Activated B cell treated with CpG ODN at 0.5 μM for 24 hours (primary cell): ENCODE data around the gene FBXO2. TPM values are rescaled to one million over a fixed set of nuclear protein-coding genes. Genes with fewer than 3 reads are reported as not detected.

Experiments
- ATAC-seq: fragments of 200-7000 bp; cut with Tn5 transposase; one replicate; pipeline ENCODE4 v1.10.0; 2021; ENCODE audit warnings: low read depth, mild to moderate bottlenecking, moderate library complexity
- CTCF ChIA-PET: fragments of 350-600 bp; sonication (Branson Sonifier 250); formaldehyde crosslinking; loops from one replicate; lab custom pipeline; 2021; ENCODE audit warnings: antibody characterized with exemption; lab: Charles Lee
- POLR2A ChIA-PET: fragments of 350-600 bp; sonication (Branson Sonifier 250); formaldehyde crosslinking; loops from one replicate; lab custom pipeline; 2021; ENCODE audit warnings: antibody characterized with exemption; lab: Charles Lee
- DNase-seq: peaks from one replicate; pipeline ENCODE4 v3.0.0; 2022
- H3K27ac Mint-ChIP-seq: one replicate; pipeline ENCODE4 v1.8.0; 2020; ENCODE audit warnings: mixed read lengths
- H3K27me3 Mint-ChIP-seq: one replicate; pipeline ENCODE4 v1.8.0; 2021; ENCODE audit warnings: mixed read lengths
- H3K36me3 Mint-ChIP-seq: one replicate; pipeline ENCODE4 v1.8.0; 2021; ENCODE audit warnings: low read depth, mixed read lengths
- H3K4me1 Mint-ChIP-seq: one replicate; pipeline ENCODE4 v1.8.0; 2021; ENCODE audit warnings: mixed read lengths
- H3K4me3 Mint-ChIP-seq: one replicate; pipeline ENCODE4 v1.8.0; 2020; ENCODE audit warnings: mild to moderate bottlenecking, mixed read lengths
- H3K9me3 Mint-ChIP-seq: one replicate; pipeline ENCODE4 v1.8.0; 2020; ENCODE audit warnings: mixed read lengths
- CTCF ChIP-seq: fragments of 200-600 bp; IDR thresholded peaks from one replicate; pipeline ENCODE4 v1.8.0; 2022; ENCODE audit warnings: antibody characterized with exemption, mild to moderate bottlenecking
- intact Hi-C: fragments of 100-400 bp; cut with micrococcal nuclease; formaldehyde crosslinking; loops from one replicate; pipeline ENCODE4 v1.15.1; 2024
- total RNA-seq: library from RNA; stranded (reverse); gene quantifications from 2 replicates; pipeline ENCODE4 v1.2.3, GENCODE V29; 2022

The FBXO2 gene
- total RNA-seq, 1 donor from 2014 or later = 4.2 TPM

- POLR2A ChIA-PET = interaction anchor here (1.1 to 2.3 kb wide), 5 partner anchors 11 to 554 kb away, joined by 3 to 11 read pairs (median 6); partner anchors contain the start of genes EXOSC10, FBXO6 and MTOR
- DNase-seq = no peak
- intact Hi-C loops = loop anchor here (5.0 kb wide), 2 partner anchors 154 to 254 kb away; partner anchors contain the start of genes CLCN6 and MTHFR
These were observed 948 bp downstream of the FBXO2 start for GRCh38 chr1:11653101-11653860.

GRCh38 chr1:11652203-11652780 is 1.9 kb downstream of the FBXO2 start:
- POLR2A ChIA-PET = interaction anchor here (1.1 to 3.3 kb wide), 2 partner anchors 67 to 390 kb away, joined by 3 to 36 read pairs; partner anchors contain the start of gene MTOR
- intact Hi-C loops = loop anchor here (5.0 kb wide), 2 partner anchors 155 to 255 kb away; partner anchors contain the start of genes CLCN6 and MTHFR
- ATAC-seq (no peak), DNase-seq (no peak)
- Mint-ChIP-seq H3K27me3 (no peaks in the 10 kb centered on the region), H3K9me3 (no peaks in the 10 kb centered on the region), H3K4me1 (peaks cover 33% of the 10 kb centered on the region), H3K36me3 (peaks cover 4% of the 10 kb centered on the region), H3K4me3 (no peak overlapping the region), H3K27ac (no peak overlapping the region)
- no peak for TF ChIP-seq CTCF
- CTCF ChIA-PET = interaction anchor here (1.0 to 7.3 kb wide), 3 partner anchors 12 to 106 kb away, joined by 3 to 74 read pairs (median 11); partner anchors contain the start of gene FBXO6

More at GRCh38 chr1:11653101-11653860, 948 bp downstream of the FBXO2 start:
- no peak for TF ChIP-seq CTCF
- ATAC-seq = no peak
- H3K36me3 Mint-ChIP-seq = peaks cover 6% of the 10 kb centered on the region
- H3K4me1 Mint-ChIP-seq = peaks cover 33% of the 10 kb centered on the region
- H3K4me3 Mint-ChIP-seq = peak overlapping the region; percentile 65
- CTCF ChIA-PET = interaction anchor here (0.8 to 7.3 kb wide), 4 partner anchors 11 to 153 kb away, joined by 3 to 74 read pairs (median 7); partner anchors contain the start of gene FBXO6
- H3K27ac Mint-ChIP-seq = no peak overlapping the region
- no peaks in the 10 kb centered on the region for H3K27me3 Mint-ChIP-seq
- no peaks in the 10 kb centered on the region for H3K9me3 Mint-ChIP-seq

GRCh38 chr1:11651017-11651416 is 3.2 kb downstream of the FBXO2 start:
- H3K4me3 Mint-ChIP-seq = peak overlapping the region; percentile 69

GRCh38 chr1:11650331-11650991 is 3.8 kb downstream of the FBXO2 start:
- ATAC-seq = peak; percentile 60
- TF ChIP-seq CTCF = no peak
- H3K27ac Mint-ChIP-seq = peak overlapping the region; percentile 8
- H3K9me3 Mint-ChIP-seq = no peaks in the 10 kb centered on the region
- POLR2A ChIA-PET = interaction anchor here (0.7 to 3.3 kb wide), 8 partner anchors 14 to 388 kb away, joined by 3 to 36 read pairs (median 6); partner anchors contain the start of genes AGTRAP, FBXO6, MAD2L2 and MTOR
- H3K4me1 Mint-ChIP-seq = peaks cover 26% of the 10 kb centered on the region
- intact Hi-C loops = loop anchor here (1.0 to 5.0 kb wide), 4 partner anchors 69 to 257 kb away; partner anchors contain the start of genes CLCN6 and MTHFR
- H3K4me3 Mint-ChIP-seq = peak overlapping the region; percentile 69
- CTCF ChIA-PET = interaction anchor here (0.9 to 7.3 kb wide), 10 partner anchors 9 to 613 kb away, joined by 3 to 74 read pairs (median 4); partner anchors contain the start of gene FBXO6
- peak; percentile 71 for DNase-seq
- H3K27me3 Mint-ChIP-seq = no peaks in the 10 kb centered on the region
- H3K36me3 Mint-ChIP-seq = no peaks in the 10 kb centered on the region

More at GRCh38 chr1:11651017-11651416, 3.2 kb downstream of the FBXO2 start:
- POLR2A ChIA-PET = interaction anchor here (1.3 to 3.3 kb wide), 6 partner anchors 14 to 259 kb away, joined by 3 to 36 read pairs (median 10); partner anchors contain the start of genes AGTRAP, FBXO6 and MAD2L2
- H3K36me3 Mint-ChIP-seq = no peaks in the 10 kb centered on the region
- H3K4me1 Mint-ChIP-seq = peaks cover 32% of the 10 kb centered on the region
- H3K9me3 Mint-ChIP-seq = no peaks in the 10 kb centered on the region
- DNase-seq (no peak), ATAC-seq (no peak)
- H3K27ac Mint-ChIP-seq = peak overlapping the region; percentile 8
- no peaks in the 10 kb centered on the region for H3K27me3 Mint-ChIP-seq
- intact Hi-C loops = loop anchor here (5.0 kb wide), 2 partner anchors 156 to 256 kb away; partner anchors contain the start of genes CLCN6 and MTHFR
- CTCF ChIA-PET = interaction anchor here (0.9 to 7.3 kb wide), 9 partner anchors 9 to 613 kb away, joined by 3 to 74 read pairs (median 4); partner anchors contain the start of gene FBXO6
- TF ChIP-seq CTCF = no peak
